Nephron (organoid): ENCODE data around the gene GPX1.

ENCODE experiments used
- H3K27ac Mint-ChIP-seq, 3 experiments: 2 replicates each; pipeline ENCODE4 v1.8.0; 2020; ENCODE audit warnings: mixed read lengths in 3 of 3, mild to moderate bottlenecking in 2 of 3, moderate library complexity in 1 of 3
- H3K27me3 Mint-ChIP-seq: 2 replicates; pipeline ENCODE4 v1.8.0; 2021; ENCODE audit warnings: low read depth, mild to moderate bottlenecking, moderate library complexity, mixed read lengths
- H3K36me3 Mint-ChIP-seq: 2 replicates; pipeline ENCODE4 v1.8.0; 2020; ENCODE audit warnings: low read depth, mixed read lengths
- H3K4me1 Mint-ChIP-seq: 2 replicates; pipeline ENCODE4 v1.8.0; 2020; ENCODE audit warnings: mixed read lengths
- H3K4me3 Mint-ChIP-seq, 3 experiments: 2 replicates each; pipeline ENCODE4 v1.8.0; 2020; ENCODE audit warnings: mild to moderate bottlenecking in 3 of 3, mixed read lengths in 3 of 3, moderate library complexity in 2 of 3
- H3K9me3 Mint-ChIP-seq: 2 replicates; pipeline ENCODE4 v1.8.0; 2020; ENCODE audit warnings: mixed read lengths
- CTCF ChIP-seq, 3 experiments: fragments of 200-600 bp; sonication (generic); IDR thresholded peaks; one replicate each; pipeline ENCODE4 v1.5.0; 2021; ENCODE audit warnings: antibody characterized with exemption in 3 of 3; ENCODE audit not compliant: unreplicated experiment in 3 of 3

GPX1 gene

GRCh38 chr3:49327485-49327884 is 30.7 kb downstream of the GPX1 start:
- no peaks in the 10 kb centered on the region for H3K9me3 Mint-ChIP-seq
- H3K27me3 Mint-ChIP-seq, result no peaks in the 10 kb centered on the region
- no peak overlapping the region for H3K27ac Mint-ChIP-seq
- H3K4me3 Mint-ChIP-seq, result no peak overlapping the region
- H3K36me3 Mint-ChIP-seq, result peaks cover 54% of the 10 kb centered on the region
- H3K4me1 Mint-ChIP-seq, result no peaks in the 10 kb centered on the region
- TF ChIP-seq CTCF (IDR thresholded peaks at IDR 0.05; ENCODE audit: unreplicated experiment in 3 of 3), result peak in 2 of 3 experiments; percentile 12 to 25

GRCh38 chr3:49324768-49325167 is 33.4 kb downstream of the GPX1 start:
- Mint-ChIP-seq H3K4me3 (no peak overlapping the region), H3K36me3 (peaks cover 57% of the 10 kb centered on the region), H3K4me1 (no peaks in the 10 kb centered on the region), H3K27me3 (no peaks in the 10 kb centered on the region), H3K27ac (no peak overlapping the region), H3K9me3 (no peaks in the 10 kb centered on the region)
- TF ChIP-seq CTCF (IDR thresholded peaks at IDR 0.05; ENCODE audit: unreplicated experiment in 3 of 3), result no peak

- Mint-ChIP-seq H3K27ac (no peak overlapping the region), H3K9me3 (no peaks in the 10 kb centered on the region)
These were observed 41.3 kb downstream of the GPX1 start for GRCh38 chr3:49316696-49317457.

GRCh38 chr3:49313896-49314688 is 44.1 kb downstream of the GPX1 start:
- Mint-ChIP-seq H3K27ac (no peak overlapping the region), H3K9me3 (no peaks in the 10 kb centered on the region), H3K36me3 (peaks cover 47% of the 10 kb centered on the region)

More at GRCh38 chr3:49316696-49317457, 41.3 kb downstream of the GPX1 start:
- Mint-ChIP-seq H3K4me3 (no peak overlapping the region), H3K36me3 (peaks cover 39% of the 10 kb centered on the region), H3K4me1 (no peaks in the 10 kb centered on the region), H3K27me3 (no peaks in the 10 kb centered on the region)
- no peak for TF ChIP-seq CTCF (IDR thresholded peaks at IDR 0.05; ENCODE audit: unreplicated experiment in 3 of 3)

GRCh38 chr3:49311283-49311682 is 46.9 kb downstream of the GPX1 start:
- Mint-ChIP-seq H3K36me3 (peaks cover 53% of the 10 kb centered on the region), H3K4me3 (no peak overlapping the region), H3K27ac (no peak overlapping the region), H3K4me1 (no peaks in the 10 kb centered on the region), H3K9me3 (no peaks in the 10 kb centered on the region), H3K27me3 (no peaks in the 10 kb centered on the region)
- TF ChIP-seq CTCF (IDR thresholded peaks at IDR 0.05; ENCODE audit: unreplicated experiment in 3 of 3), result no peak

More at GRCh38 chr3:49313896-49314688, 44.1 kb downstream of the GPX1 start:
- Mint-ChIP-seq H3K4me1 (no peaks in the 10 kb centered on the region), H3K27me3 (no peaks in the 10 kb centered on the region), H3K4me3 (no peak overlapping the region)
- no peak for TF ChIP-seq CTCF (IDR thresholded peaks at IDR 0.05; ENCODE audit: unreplicated experiment in 3 of 3)
